ENCODE data around the gene EPHA3. TPM values are rescaled to one million over a fixed set of nuclear protein-coding genes. Genes with fewer than 3 reads are reported as not detected.

The EPHA3 gene
- total RNA-seq: under 1 TPM; 0.06 to 0.11 TPM

DNA sequence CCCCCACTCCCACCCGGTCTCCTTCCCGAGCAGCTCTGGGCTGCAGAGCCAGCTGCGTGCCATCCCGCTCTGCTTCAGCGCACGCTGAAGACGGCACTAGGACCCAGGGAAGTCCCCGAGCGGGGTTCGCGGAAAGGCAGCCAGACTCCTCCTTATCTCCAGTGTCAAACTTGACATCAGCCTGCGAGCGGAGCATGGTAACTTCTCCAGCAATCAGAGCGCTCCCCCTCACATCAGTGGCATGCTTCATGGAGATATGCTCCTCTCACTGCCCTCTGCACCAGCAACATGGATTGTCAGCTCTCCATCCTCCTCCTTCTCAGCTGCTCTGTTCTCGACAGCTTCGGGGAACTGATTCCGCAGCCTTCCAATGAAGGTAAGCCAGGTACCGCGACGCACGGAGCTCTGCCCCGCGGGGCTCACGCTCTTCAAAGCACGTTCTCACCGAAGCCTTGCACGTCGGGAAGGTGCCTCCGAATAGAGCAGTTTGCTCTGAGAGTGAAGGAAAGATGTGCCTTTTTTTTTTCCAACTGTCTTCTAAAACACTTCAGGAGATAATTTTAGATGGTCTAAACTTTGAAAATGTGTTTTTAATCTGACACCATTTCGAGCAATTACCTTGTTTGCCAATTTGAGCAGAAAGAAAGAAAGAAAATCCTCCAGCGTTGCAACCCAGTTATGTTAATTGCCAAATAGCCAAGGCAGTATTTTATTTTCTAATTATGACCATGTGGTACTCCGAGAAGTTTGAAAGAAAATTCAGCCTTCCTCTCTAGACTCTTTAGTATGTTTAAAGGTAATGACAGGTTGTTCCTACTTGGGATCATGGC, at the start of gene EPHA3:
TSS of gene EPHA3 (plus strand) at position 161 of the 830 bp plus-strand sequence. CDS start at position 289, 128 bp downstream.
- CTCF ChIA-PET: no interaction called here
- POLR2A ChIA-PET: no interaction called here

DNA sequence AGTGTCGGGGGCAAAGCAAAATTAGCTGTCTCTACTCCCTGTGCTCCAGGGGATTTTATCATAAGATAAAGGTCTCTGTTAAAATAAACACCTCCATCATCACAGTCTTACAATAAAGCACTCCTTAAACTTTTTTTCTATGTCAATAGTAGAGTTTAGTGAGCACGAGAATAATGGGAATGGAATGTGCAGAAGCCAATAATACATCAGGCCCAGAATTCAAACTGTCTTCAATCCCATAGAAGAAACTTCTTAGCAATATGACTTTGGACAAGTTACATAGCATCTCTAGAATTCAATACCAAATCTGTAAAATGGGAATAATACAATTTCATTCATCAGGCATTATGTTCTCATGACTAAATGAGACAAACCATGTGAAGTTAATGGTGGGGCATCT, 49.0 kb upstream of the EPHA3 start:
- CTCF ChIA-PET: no interaction called here

DNA sequence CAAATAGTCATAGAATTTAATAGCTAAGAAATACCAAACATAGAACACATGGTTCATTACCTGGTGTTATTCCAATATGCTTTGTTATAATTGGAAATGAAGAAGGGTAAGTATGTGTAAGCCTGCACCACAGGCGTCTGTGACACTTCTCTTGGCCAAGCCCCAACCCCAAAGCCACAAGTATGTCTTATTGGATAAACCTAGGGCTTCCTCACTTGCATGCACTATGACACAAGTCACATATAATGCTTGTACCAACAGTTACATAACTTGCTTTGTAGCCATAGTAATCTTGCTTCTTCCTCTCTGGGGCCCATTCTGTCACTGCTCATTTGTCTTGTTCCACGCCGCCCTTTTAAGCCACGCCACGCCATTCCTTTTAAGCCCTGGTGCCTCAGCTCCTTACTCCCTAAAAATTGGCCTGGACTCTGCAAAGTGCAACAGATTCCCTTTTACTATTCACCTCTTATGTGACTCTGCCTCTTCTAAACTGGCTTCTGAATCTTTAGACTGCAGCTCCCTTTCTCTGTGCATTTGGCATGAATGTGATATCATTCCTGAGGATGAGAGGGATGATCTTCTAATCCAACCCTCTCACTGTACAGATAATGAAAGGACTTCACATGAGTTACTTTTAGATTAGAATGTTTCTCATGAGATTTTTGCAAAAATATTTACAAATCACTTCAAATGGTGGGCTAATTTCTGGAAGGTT, 48.1 kb upstream of the EPHA3 start:
- CTCF ChIA-PET: no interaction called here
- POLR2A ChIA-PET: no interaction called here

More for the DNA sequence above, 49.0 kb upstream of the EPHA3 start:
- POLR2A ChIA-PET: no interaction called here

DNA sequence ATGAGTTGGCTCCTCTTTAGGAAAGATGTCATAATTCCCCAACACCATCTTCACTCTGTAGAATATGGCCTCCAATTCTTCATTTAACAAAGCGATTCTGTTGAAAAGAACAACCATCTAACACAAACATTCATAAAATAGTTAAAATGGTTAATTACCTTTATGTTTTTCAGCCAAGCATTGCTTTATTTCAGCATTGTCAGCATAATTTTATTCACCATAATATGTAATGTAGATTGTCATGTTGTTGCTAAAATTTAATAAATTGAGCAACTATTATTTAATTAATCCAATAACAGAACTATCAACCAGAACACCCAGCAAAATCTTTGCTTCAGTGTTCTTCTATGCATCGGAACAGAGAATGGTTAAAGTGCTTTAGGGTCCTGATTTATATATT, 46.2 kb upstream of the EPHA3 start:
- POLR2A ChIA-PET: no interaction called here

DNA sequence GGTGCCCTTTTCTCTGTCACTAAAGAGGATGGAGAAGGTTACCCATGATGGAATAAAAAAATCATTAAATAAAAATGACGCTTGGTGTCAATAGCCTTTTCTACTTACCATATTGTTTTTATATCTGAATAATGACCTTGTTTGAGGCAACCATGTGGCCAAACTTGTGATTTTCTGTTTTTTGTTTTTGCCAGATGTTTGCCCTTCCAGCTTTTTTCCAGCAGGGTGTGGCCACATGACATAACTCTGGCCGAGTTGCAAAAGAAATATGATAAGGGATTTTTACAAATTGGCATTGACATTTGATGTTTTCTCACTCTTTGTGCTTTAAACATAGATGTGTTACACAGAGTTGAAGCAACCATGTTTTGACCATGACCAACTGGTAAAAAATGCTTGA, 39.7 kb upstream of the EPHA3 start:
- POLR2A ChIA-PET: no interaction called here
- CTCF ChIA-PET: no interaction called here

More for the DNA sequence above, 46.2 kb upstream of the EPHA3 start:
- CTCF ChIA-PET: no interaction called here

DNA sequence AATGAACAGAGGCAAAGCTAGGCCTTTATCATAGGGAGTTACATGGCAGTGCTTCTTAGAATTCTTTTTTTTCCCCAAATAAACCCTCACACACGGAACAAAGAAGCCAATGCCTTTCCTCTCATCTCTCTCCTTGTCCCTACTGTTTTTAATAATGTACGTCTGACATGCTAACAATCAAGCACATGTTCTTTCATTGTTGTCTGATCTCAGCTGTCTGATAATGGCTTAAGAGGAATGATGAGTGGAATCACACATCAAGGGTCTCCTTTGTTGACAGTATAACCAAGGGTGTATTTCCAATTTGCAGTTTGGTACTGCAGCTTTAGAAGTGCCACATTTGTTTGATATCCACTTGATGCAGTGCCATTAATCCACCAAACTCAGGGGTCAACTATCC, 34.8 kb upstream of the EPHA3 start:
- CTCF ChIA-PET: no interaction called here
- POLR2A ChIA-PET: no interaction called here

DNA sequence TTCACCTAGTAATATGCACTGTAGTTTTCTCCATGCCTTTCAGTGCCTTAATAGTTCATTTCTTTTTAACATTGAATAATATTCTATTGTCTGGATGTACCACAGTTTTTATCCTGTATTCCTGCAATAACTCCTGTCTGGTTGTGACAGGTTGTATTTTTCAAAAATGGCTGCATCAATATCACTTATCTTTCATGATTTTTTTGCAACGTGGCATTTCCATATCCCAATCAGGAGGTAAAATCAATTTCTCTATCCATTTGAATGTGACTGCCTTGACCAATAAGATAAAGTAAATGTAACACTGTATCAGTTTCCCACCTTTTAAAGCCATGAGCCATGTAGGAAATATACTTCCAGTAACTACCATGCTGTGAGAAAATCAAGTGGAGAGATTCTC, 27.5 kb upstream of the EPHA3 start:
- POLR2A ChIA-PET: no interaction called here
- CTCF ChIA-PET: no interaction called here

DNA sequence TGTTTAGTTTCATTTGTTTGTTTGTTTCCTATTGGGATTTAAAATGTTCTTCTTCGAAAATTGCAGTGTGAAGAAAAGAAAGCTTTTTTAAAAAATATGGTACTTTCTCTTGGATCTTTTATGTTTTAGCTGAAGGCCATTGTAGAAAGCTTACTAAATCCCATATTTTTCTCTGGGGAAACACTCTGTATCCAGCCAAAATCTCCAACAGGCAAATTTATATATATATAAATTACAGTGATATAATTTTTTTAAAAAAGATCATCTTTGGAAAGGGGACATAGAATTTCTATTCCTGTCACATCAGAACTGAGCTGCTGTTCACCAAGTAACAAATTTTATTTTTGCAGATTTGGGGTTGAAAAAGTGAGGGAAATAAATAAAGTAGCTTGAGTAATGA, 19.6 kb upstream of the EPHA3 start:
- POLR2A ChIA-PET: no interaction called here
- CTCF ChIA-PET: no interaction called here

DNA sequence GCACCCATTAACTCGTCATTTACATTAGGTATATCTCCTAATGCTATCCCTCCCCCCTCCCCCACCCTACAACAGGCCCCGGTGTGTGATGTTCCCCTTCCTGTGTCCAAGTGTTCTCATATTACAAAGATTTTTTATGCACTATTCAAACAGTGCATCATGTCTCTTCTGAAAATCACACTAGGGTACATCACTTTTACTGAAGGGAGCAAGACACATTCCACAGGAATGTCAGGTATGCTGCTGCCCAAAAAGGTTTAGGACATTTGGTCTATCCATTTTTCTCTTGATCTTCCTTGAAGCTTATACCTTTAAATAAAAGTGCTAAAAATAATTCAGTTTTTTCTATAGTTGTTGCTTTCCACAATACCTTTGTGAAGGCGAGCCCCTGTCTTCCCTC, 9.2 kb upstream of the EPHA3 start:
- POLR2A ChIA-PET: no interaction called here
- CTCF ChIA-PET: no interaction called here

DNA sequence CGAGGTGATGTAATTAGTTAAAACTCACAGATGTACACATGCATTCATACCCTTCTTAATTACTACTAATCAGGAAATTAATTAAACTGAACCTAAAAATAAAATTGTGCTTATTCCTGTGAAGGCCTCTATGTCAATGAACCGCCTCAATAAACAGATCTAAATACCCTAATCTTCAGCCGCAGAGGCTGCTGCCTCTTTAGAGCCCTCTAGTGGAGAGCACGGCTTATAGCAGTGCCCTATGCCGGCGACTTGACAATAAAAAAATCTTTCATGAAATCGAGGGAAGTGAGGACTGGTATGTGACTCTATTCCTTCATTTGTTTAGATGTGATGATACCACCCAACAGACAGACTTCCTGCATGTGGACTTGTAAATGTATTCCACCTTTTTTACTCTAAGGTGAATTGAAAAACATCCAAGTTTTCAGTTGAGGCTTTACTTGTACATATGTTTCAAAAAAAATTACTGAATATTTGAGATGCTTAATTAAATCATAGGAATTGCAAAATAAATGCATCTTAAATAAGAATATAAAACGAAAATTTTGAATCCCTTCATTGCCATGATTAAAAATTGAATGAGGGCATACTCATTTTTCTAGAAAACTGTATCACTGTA, 8.3 kb upstream of the EPHA3 start:
- ChIA-PET POLR2A (no interaction called here), CTCF (no interaction called here)

DNA sequence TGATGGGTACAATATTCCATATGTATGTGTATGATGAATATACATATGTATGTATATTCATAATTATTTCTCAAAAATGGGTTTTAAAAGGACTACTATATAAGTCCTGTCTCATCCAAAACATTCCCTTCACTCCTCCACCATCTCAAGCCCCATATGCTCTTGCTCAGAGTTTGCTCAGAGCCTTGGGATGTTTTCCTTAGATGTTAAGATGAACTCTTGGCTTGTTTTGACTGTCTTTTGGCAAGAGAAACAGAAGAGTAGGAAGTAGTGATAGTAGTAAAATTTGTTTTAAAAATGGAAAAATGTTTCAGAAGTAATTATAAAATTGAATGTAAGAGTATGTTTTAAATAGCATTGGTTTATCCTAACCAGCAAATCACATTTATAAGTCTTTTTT, 6.2 kb upstream of the EPHA3 start:
- ChIA-PET POLR2A (no interaction called here), CTCF (no interaction called here)

DNA sequence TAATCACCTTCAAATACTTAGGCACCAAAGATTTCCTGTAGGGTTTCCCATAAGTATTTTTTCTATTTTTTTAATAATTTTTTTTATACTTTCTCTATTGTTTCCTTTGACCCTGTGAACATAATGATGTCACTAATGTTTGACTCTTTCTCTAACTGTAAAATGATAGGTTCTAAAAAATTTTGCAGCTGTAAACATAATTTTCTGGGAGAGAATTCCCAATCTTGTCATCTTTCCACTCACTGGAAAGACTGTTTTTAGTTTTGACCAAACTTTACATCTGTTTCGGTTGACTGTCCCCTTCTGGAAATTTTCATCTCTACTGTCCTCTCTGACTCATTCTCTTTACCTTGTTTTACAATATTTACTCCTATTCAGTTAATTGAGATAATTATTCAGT, 5.5 kb upstream of the EPHA3 start:
- POLR2A ChIA-PET: no interaction called here

DNA sequence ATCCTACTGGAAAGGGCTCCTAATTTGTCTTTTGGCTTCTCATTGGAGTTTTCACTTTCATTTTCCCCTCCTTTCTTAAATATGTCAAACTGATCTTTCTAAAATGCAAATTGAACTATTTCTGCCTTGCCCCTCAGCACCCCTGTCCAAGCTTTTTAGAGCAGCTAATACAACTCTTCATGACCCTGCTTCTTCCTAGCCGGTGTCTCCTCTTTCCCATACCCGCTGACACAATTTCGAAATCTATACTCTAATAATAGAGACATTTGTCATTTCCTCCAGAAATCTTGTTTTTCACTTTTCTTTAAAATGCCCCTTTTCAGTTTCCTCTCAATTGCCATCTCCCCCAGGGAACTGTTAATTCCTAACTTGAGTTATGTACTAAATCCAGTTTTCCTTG, 2.9 kb upstream of the EPHA3 start:
- POLR2A ChIA-PET: no interaction called here
- CTCF ChIA-PET: no interaction called here

More for the DNA sequence above, 5.5 kb upstream of the EPHA3 start:
- CTCF ChIA-PET: no interaction called here

DNA sequence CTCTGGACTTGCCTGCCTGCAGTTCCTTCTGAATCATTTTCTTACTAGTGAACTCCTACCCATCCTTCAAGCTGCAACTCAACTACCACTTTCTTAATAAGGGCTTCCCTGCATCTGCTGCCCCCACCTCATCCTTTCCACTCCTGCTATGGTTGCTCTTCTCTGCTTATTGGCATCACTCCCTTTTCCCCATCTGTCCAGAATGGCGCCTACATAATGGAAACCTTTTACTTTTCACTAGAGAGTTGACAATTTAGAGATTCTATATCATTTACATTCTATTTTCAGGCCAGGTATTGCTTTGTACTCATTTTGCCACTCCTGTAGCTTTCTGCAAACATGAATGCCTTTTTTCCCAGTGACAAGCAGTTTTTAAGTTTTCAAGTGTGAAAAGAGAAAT, 1.9 kb upstream of the EPHA3 start:
- ChIA-PET POLR2A (no interaction called here), CTCF (no interaction called here)

DNA sequence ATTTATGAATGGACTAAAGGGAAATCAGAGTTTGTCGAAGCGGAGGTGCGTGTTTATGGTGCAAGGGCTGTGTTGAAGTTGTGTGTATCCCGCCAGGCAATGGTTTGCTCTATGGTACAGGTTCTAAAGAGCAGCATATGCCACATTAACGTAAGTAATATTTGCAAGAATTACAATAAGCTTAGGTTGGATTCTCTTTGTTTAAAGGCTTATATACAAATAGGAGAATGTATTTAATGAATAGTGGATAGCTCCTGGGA, 800 bp downstream of the EPHA3 start:
- CTCF ChIA-PET: no interaction called here
- POLR2A ChIA-PET: no interaction called here

DNA sequence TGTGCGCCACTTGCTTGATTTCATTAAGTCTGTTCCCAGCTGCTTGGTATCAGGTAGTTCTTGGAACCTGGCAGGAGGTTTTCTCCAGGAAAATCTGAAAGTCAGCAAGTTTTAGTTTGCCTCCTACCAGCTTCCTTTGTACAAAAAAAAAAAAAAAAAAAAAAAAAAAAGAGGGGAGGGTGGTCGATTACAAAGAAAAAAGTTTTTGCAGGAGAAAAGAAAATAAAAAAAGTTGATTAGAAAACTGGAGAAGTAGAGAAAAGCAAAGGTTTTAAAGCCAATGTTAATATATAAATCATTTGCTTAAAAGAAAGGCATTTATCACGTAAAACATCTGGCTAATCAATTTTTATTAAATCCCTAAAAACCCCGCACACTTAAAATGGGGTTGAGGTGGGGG, 5.9 kb downstream of the EPHA3 start:
- CTCF ChIA-PET: no interaction called here
- POLR2A ChIA-PET: no interaction called here

DNA sequence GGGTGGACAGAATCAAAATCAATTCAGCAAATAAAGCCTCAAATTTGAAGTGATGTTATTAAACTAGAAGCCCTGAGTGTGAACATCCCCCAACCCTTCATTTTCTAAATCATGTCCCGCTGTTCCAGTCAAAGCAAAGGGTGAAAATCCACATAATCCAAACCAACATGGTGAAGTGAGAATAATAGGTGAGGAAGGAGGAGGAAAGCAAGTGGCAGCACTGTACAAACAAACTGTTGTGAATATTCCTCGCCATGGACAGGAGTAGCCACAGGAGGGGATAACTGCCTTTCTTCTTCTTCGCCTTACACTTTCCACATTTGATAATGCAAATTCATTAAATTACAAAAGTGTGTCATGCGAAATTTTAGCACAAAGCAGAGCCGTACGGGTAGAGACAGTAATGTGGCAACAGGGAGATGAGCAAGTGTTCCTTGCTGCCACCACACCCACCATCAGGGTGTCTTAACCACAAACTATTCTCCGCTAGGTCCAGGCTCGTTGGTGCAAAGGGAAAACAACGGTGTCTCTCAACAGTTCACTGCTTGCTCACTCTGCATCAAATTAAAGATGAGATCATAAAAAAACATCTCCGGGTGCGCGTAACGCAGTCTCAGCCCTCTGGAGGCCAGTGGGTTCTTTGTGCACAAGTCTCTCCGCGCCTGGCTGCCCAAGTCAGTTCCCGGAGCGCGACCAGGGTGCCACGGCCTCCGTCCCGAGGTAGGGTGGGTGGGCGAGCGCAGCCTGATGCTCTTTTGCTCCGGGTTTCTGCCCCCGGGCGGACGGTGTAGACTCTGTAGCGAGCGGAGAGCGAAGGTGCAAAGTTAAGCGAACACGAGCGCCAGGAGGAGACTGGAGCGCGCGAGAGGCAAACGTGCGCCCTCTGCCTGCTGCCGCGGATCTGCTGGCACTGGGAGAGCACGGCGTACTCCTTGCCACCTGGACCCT, 6.7 kb downstream of the EPHA3 start:
- ChIA-PET CTCF (no interaction called here), POLR2A (no interaction called here)

DNA sequence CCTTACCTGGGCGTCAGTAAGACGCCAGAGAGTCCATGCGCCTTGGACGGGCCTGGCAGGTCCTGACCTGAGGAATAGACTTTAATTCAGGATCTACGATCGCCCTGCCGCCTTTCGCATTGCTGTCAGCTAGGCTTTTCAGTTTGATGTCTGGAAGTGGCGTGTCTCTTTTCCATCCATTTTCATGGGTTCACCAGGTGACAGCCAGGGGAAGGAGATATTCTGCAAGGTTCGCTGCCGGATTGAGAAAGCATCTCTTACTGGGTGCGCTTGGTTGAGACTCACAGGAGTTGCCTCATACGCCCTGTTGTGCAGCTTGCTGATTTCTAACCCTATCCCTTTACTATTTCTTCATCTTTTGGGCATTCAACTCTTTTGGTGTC, 7.4 kb downstream of the EPHA3 start:
- POLR2A ChIA-PET: no interaction called here
- CTCF ChIA-PET: no interaction called here

DNA sequence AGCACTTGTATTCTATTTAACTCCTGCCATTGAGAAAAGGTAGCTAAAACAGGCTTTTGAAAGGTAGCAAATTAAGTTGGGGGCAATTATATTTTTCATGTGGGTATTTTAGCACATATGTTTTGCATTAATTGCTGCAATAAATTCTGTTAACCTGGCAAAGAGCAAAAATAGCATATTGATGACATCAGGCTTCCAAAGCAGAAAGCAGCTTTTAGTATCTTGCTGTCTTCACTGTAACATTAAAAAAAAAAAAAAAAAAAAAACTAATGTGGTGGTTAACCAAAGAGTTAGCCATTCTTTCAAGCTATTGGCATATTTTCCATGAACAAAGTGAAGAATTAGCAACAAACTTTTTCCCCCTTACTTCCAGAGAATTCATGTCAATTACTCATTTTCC, 9.1 kb downstream of the EPHA3 start:
- CTCF ChIA-PET: interaction anchor here (0.7 kb wide), 1 partner anchor 399 kb away, joined by 4 read pairs; no protein-coding TSS in a partner anchor
- POLR2A ChIA-PET: no interaction called here

DNA sequence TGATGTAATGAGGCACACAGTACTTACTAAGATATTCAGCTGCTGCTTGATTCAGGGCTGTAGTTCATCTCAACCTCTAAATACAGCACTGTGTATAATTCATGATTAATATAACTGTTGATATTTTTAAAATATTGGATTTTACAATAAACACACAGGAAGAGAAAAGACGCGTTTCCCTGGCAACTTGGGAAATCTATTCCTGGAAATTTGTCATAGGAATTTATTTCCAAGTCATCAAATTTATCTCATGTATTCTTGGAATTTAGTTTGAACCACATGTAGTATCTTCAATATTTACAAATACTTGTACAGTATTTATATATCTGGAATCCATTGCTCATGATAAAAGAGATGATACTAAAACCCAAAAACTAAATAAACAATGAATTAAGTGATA, 30.6 kb downstream of the EPHA3 start:
- ChIA-PET POLR2A (no interaction called here), CTCF (no interaction called here)

DNA sequence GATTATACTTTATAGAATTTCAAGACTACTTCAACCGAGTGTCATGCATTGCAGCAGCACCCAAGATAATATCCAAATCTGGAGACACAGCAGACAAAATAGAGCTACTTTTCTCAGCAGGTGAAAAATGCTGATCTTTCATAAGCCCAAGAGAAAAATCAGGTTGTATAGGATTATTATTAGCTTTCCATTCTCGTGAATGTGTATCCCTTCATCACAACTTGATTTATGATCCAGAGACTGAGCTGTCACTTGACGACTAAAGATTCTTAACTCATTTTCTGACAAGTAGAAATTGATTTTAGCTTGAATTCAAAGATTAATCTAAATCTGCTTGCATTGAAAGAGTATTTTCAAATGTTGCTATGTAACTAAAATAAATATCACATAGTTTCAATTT, 32.4 kb downstream of the EPHA3 start:
- CTCF ChIA-PET: no interaction called here

More for the DNA sequence above, 32.4 kb downstream of the EPHA3 start:
- POLR2A ChIA-PET: no interaction called here

Measured in activated CD8-positive, alpha-beta memory T cell treated with anti-CD3 and anti-CD28 coated beads for 36 hours (primary cell).